ENCODE results near the gene ZFP36L1. TPM values are rescaled to one million over a fixed set of nuclear protein-coding genes. Genes with fewer than 3 reads are reported as not detected.

Gene ZFP36L1
- total RNA-seq, 1 donor: 53.8 TPM

GRCh38 chr14:68796418-68797101 is 3.7 kb upstream of the ZFP36L1 start:
- DNase-seq (ENCODE audit: low read depth): no peak
- no peak for TF ChIP-seq CTCF (IDR thresholded peaks at IDR 0.05; ENCODE audit: insufficient read depth, low read length)
- peak overlapping the region; percentile 99 for H3K4me3 ChIP-seq (ENCODE audit: low read depth, low read length)

- TF ChIP-seq CTCF (IDR thresholded peaks at IDR 0.05; ENCODE audit: insufficient read depth, low read length): peak; percentile 74
- peak overlapping the region; percentile 99 for H3K4me3 ChIP-seq (ENCODE audit: low read depth, low read length)
- peak; percentile 86 for DNase-seq (ENCODE audit: low read depth)
Observed at GRCh38 chr14:68795597-68796417, 2.9 kb upstream of the ZFP36L1 start.

- TF ChIP-seq CTCF (IDR thresholded peaks at IDR 0.05; ENCODE audit: insufficient read depth, low read length): no peak
- DNase-seq (ENCODE audit: low read depth): peak; percentile 97
- H3K4me3 ChIP-seq (ENCODE audit: low read depth, low read length): peak overlapping the region; percentile 99
Observed at GRCh38 chr14:68794851-68795596, 2.2 kb upstream of the ZFP36L1 start.

GRCh38 chr14:68794130-68794850 is 1.4 kb upstream of the ZFP36L1 start:
- peak; percentile 94 for DNase-seq (ENCODE audit: low read depth)
- no peak for TF ChIP-seq CTCF (IDR thresholded peaks at IDR 0.05; ENCODE audit: insufficient read depth, low read length)
- peak overlapping the region; percentile 99 for H3K4me3 ChIP-seq (ENCODE audit: low read depth, low read length)

- no peak for DNase-seq (ENCODE audit: low read depth)
- H3K4me3 ChIP-seq (ENCODE audit: low read depth, low read length): peak overlapping the region; percentile 99
- no peak for TF ChIP-seq CTCF (IDR thresholded peaks at IDR 0.05; ENCODE audit: insufficient read depth, low read length)
Observed at GRCh38 chr14:68793734-68794129, 865 bp upstream of the ZFP36L1 start.

- TF ChIP-seq CTCF (IDR thresholded peaks at IDR 0.05; ENCODE audit: insufficient read depth, low read length): no peak
- H3K4me3 ChIP-seq (ENCODE audit: low read depth, low read length): peak overlapping the region; percentile 99
- no peak for DNase-seq (ENCODE audit: low read depth)
Observed at GRCh38 chr14:68792678-68792978, 239 bp downstream of the ZFP36L1 start.

Measured in fibroblast of the aortic adventitia (primary cell).